HUES6 (cell line): ENCODE data around the gene C1QTNF1.

Source experiments
- H3K27ac ChIP-seq: 2 replicates; pipeline ENCODE4 v1.7.0; 2013; ENCODE audit warnings: low read depth, mild to moderate bottlenecking, low read length, inconsistent platforms
- H3K27me3 ChIP-seq: 2 replicates; pipeline ENCODE4 v1.6.1; 2013; ENCODE audit warnings: low read length; ENCODE audit not compliant: control insufficient read depth, insufficient read depth
- H3K36me3 ChIP-seq: 2 replicates; pipeline ENCODE4 v1.6.1; 2013; ENCODE audit warnings: low read length; ENCODE audit not compliant: control insufficient read depth, insufficient read depth
- H3K4me1 ChIP-seq: 2 replicates; pipeline ENCODE4 v1.6.1; 2013; ENCODE audit warnings: low read length; ENCODE audit not compliant: control insufficient read depth, insufficient read depth
- H3K4me3 ChIP-seq: 2 replicates; pipeline ENCODE4 v1.5.1; 2013; ENCODE audit warnings: low read depth, low read length
- H3K9ac ChIP-seq: one replicate; pipeline ENCODE4 v1.6.1; 2013; ENCODE audit warnings: mild to moderate bottlenecking, low read length
- H3K9me3 ChIP-seq: 2 replicates; pipeline ENCODE4 v1.6.1; 2013; ENCODE audit warnings: low read depth, low read length; ENCODE audit not compliant: control insufficient read depth, insufficient read depth

The C1QTNF1 gene

GRCh38 chr17:79045001-79045729 is 21.2 kb downstream of the C1QTNF1 start:
- Histone ChIP-seq H3K27me3 (peaks cover 22% of the 10 kb centered on the region; the same call in 1 of the 2 replicates), H3K9me3 (peaks cover 4% of the 10 kb centered on the region; the same call in 1 of the 2 replicates), H3K4me3 (no peak overlapping the region), H3K36me3 (no peaks in the 10 kb centered on the region), H3K27ac (no peak overlapping the region), H3K4me1 (no peaks in the 10 kb centered on the region), H3K9ac (no peak overlapping the region)

- Histone ChIP-seq H3K27me3 (peaks cover 22% of the 10 kb centered on the region; the same call in 1 of the 2 replicates), H3K9me3 (peaks cover 4% of the 10 kb centered on the region; the same call in 1 of the 2 replicates), H3K4me1 (no peaks in the 10 kb centered on the region), H3K36me3 (no peaks in the 10 kb centered on the region), H3K27ac (no peak overlapping the region), H3K4me3 (no peak overlapping the region), H3K9ac (no peak overlapping the region)
Measured at GRCh38 chr17:79045842-79046196, 21.9 kb downstream of the C1QTNF1 start.

DNA sequence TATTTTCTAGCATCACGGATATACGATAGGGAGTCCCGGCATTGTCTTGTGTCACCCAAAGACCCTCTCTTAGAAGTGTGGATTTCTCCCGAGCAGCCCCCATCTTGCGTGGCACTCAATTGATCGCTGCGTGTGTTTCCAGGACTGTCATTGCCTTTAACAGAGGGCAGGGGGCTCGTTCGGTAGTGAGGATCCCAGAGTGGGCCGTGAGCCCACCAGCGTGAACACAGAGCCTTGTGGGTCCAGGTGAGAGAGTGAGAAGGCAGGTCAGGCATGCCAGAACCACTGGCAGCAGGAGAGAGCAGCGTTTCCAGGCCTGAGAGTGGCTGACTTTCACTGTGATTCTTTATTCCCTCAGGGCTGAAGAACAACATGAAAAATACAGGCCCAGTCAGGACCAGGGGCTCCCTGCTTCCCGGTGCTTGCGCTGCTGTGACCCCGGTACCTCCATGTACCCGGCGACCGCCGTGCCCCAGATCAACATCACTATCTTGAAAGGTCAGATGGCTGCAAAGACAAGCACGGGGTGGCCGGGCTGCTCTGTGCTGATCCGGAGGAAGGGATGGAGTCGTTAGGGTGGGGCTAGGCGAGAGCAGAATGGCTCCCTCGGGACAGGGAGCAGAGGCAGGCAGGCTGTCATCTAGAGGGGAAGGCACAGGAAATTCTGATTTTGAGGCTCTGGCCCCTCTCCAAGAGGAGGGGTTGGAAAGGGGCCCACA is 22.4 kb downstream of the C1QTNF1 start:
- Histone ChIP-seq H3K36me3 (no peaks in the 10 kb centered on the region), H3K27ac (no peak overlapping the region)

GRCh38 chr17:79046916-79047280 is 22.9 kb downstream of the C1QTNF1 start:
- Histone ChIP-seq H3K27me3 (peaks cover 22% of the 10 kb centered on the region; the same call in 1 of the 2 replicates), H3K4me1 (no peaks in the 10 kb centered on the region), H3K27ac (no peak overlapping the region), H3K9ac (no peak overlapping the region), H3K36me3 (no peaks in the 10 kb centered on the region), H3K4me3 (no peak overlapping the region), H3K9me3 (peaks cover 4% of the 10 kb centered on the region; the same call in 1 of the 2 replicates)

More for the DNA sequence above, 22.4 kb downstream of the C1QTNF1 start:
- H3K27me3 ChIP-seq = peaks cover 22% of the 10 kb centered on the region; the same call in 1 of the 2 replicates
- H3K4me3 ChIP-seq = no peak overlapping the region
- H3K4me1 ChIP-seq = no peaks in the 10 kb centered on the region
- H3K9me3 ChIP-seq = peaks cover 4% of the 10 kb centered on the region; the same call in 1 of the 2 replicates
- H3K9ac ChIP-seq = no peak overlapping the region

DNA sequence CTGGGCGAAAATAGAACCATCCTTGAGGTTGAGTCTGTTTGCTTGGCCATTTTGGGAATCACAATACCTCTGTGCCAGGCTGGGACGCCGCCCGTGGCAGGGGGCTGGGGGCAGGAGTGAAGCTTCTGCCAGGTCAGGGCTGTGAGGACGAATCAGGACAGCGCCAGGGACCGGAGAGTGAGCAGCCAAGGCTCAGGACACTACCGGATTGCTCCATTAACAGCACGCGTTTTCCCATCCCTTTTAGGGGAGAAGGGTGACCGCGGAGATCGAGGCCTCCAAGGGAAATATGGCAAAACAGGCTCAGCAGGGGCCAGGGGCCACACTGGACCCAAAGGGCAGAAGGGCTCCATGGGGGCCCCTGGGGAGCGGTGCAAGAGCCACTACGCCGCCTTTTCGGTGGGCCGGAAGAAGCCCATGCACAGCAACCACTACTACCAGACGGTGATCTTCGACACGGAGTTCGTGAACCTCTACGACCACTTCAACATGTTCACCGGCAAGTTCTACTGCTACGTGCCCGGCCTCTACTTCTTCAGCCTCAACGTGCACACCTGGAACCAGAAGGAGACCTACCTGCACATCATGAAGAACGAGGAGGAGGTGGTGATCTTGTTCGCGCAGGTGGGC is 23.4 kb downstream of the C1QTNF1 start:
- no peaks in the 10 kb centered on the region for H3K4me1 ChIP-seq
- peaks cover 4% of the 10 kb centered on the region; the same call in 1 of the 2 replicates for H3K9me3 ChIP-seq
- no peak overlapping the region for H3K27ac ChIP-seq
- H3K36me3 ChIP-seq = no peaks in the 10 kb centered on the region
- peaks cover 22% of the 10 kb centered on the region; the same call in 1 of the 2 replicates for H3K27me3 ChIP-seq
- no peak overlapping the region for H3K4me3 ChIP-seq
- H3K9ac ChIP-seq = no peak overlapping the region

GRCh38 chr17:79047923-79048825 is 24.2 kb downstream of the C1QTNF1 start:
- H3K4me3 ChIP-seq = no peak overlapping the region
- no peaks in the 10 kb centered on the region for H3K4me1 ChIP-seq
- no peaks in the 10 kb centered on the region for H3K36me3 ChIP-seq
- H3K27me3 ChIP-seq = peaks cover 22% of the 10 kb centered on the region; the same call in 1 of the 2 replicates
- no peak overlapping the region for H3K27ac ChIP-seq
- H3K9ac ChIP-seq = no peak overlapping the region
- peaks cover 2% of the 10 kb centered on the region; the same call in 1 of the 2 replicates for H3K9me3 ChIP-seq

DNA sequence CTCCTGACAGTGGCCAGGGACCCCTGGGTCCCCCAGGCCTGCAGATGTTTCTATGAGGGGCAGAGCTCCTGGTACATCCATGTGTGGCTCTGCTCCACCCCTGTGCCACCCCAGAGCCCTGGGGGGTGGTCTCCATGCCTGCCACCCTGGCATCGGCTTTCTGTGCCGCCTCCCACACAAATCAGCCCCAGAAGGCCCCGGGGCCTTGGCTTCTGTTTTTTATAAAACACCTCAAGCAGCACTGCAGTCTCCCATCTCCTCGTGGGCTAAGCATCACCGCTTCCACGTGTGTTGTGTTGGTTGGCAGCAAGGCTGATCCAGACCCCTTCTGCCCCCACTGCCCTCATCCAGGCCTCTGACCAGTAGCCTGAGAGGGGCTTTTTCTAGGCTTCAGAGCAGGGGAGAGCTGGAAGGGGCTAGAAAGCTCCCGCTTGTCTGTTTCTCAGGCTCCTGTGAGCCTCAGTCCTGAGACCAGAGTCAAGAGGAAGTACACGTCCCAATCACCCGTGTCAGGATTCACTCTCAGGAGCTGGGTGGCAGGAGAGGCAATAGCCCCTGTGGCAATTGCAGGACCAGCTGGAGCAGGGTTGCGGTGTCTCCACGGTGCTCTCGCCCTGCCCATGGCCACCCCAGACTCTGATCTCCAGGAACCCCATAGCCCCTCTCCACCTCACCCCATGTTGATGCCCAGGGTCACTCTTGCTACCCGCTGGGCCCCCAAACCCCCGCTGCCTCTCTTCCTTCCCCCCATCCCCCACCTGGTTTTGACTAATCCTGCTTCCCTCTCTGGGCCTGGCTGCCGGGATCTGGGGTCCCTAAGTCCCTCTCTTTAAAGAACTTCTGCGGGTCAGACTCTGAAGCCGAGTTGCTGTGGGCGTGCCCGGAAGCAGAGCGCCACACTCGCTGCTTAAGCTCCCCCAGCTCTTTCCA is 25.1 kb downstream of the C1QTNF1 start:
- Histone ChIP-seq H3K27ac (no peak overlapping the region), H3K27me3 (peaks cover 18% of the 10 kb centered on the region; the same call in 1 of the 2 replicates), H3K36me3 (no peaks in the 10 kb centered on the region), H3K4me3 (no peak overlapping the region), H3K9me3 (peaks cover 6% of the 10 kb centered on the region), H3K4me1 (no peaks in the 10 kb centered on the region), H3K9ac (no peak overlapping the region)

GRCh38 chr17:79049821-79050220 is 25.9 kb downstream of the C1QTNF1 start:
- peaks cover 11% of the 10 kb centered on the region; the same call in 1 of the 2 replicates for H3K27me3 ChIP-seq
- no peaks in the 10 kb centered on the region for H3K4me1 ChIP-seq
- no peaks in the 10 kb centered on the region for H3K36me3 ChIP-seq
- no peak overlapping the region for H3K9ac ChIP-seq
- no peak overlapping the region for H3K27ac ChIP-seq
- no peak overlapping the region for H3K4me3 ChIP-seq
- peaks cover 11% of the 10 kb centered on the region for H3K9me3 ChIP-seq

GRCh38 chr17:79050551-79050950 is 26.6 kb downstream of the C1QTNF1 start:
- H3K9me3 ChIP-seq = peaks cover 11% of the 10 kb centered on the region
- H3K4me3 ChIP-seq = no peak overlapping the region
- H3K36me3 ChIP-seq = no peaks in the 10 kb centered on the region
- peaks cover 5% of the 10 kb centered on the region; the same call in 1 of the 2 replicates for H3K27me3 ChIP-seq
- no peak overlapping the region for H3K27ac ChIP-seq
- no peak overlapping the region for H3K9ac ChIP-seq
- no peaks in the 10 kb centered on the region for H3K4me1 ChIP-seq
